Liver (tissue), 3 donors: ENCODE data around the gene STK39.

ENCODE experiments used
- ATF3 ChIP-seq: IDR thresholded peaks from 2 replicates; pipeline ENCODE4 v1.6.1; 2016; ENCODE audit warnings: antibody characterized with exemption
- CTCF ChIP-seq: fragments of 150-350 bp; IDR thresholded peaks from 2 replicates; pipeline ENCODE4 v1.5.1; 2017; ENCODE audit warnings: improper control_type of control experiment, low read depth, low read length; ENCODE audit not compliant: missing input control
- EGR1 ChIP-seq, 2 donors: IDR thresholded peaks; 2 replicates each; pipeline ENCODE4 v1.6.1; 2016 to 2018; ENCODE audit warnings: antibody characterized with exemption in 2 of 2, low read depth in 2 of 2
- GABPA ChIP-seq, 2 donors: IDR thresholded peaks in 1 of 2; conservative IDR thresholded peaks in 1 of 2; 2 replicates each; pipeline ENCODE4 v1.6.1; 2016; ENCODE audit warnings: antibody characterized with exemption in 2 of 2, mild to moderate bottlenecking in 1 of 2, moderate library complexity in 1 of 2
- JUND ChIP-seq, 2 donors: IDR thresholded peaks; 2 replicates each; pipeline ENCODE4 v1.6.1; 2016; ENCODE audit warnings: antibody characterized with exemption in 2 of 2
- MAX ChIP-seq: IDR thresholded peaks from 2 replicates; pipeline ENCODE4 v1.6.1; 2016; ENCODE audit warnings: antibody characterized with exemption
- RAD21 ChIP-seq, 2 donors: IDR thresholded peaks; 2 replicates each; pipeline ENCODE4 v1.6.1; 2016; ENCODE audit warnings: antibody characterized with exemption in 2 of 2, mild to moderate bottlenecking in 2 of 2
- REST ChIP-seq: IDR thresholded peaks from 2 replicates; pipeline ENCODE4 v1.6.1; 2016; ENCODE audit warnings: antibody characterized with exemption, mild to moderate bottlenecking
- RXRA ChIP-seq, 2 donors: IDR thresholded peaks; 2 replicates each; pipeline ENCODE4 v1.6.1; 2017 to 2018; ENCODE audit warnings: antibody characterized with exemption in 2 of 2, mild to moderate bottlenecking in 1 of 2
- SP1 ChIP-seq: IDR thresholded peaks from 2 replicates; pipeline ENCODE4 v1.6.1; 2018; ENCODE audit warnings: antibody characterized with exemption, mild to moderate bottlenecking
- TAF1 ChIP-seq: conservative IDR thresholded peaks from 2 replicates; pipeline ENCODE4 v1.6.1; 2016; ENCODE audit warnings: antibody characterized with exemption, mild to moderate bottlenecking
- YY1 ChIP-seq: IDR thresholded peaks from 2 replicates; pipeline ENCODE4 v1.6.1; 2016; ENCODE audit warnings: antibody characterized with exemption, mild to moderate bottlenecking
- ZBTB33 ChIP-seq: IDR thresholded peaks from 2 replicates; pipeline ENCODE4 v1.6.1; 2016; ENCODE audit warnings: antibody characterized with exemption
- donor health status: healthy.
- donor health status: healthy.

GRCh38 chr2:168212167-168212566 is 35.2 kb downstream of the STK39 start:
- TF ChIP-seq JUND (IDR thresholded peaks at IDR 0.05) = no peak
- no peak for TF ChIP-seq CTCF
- no peak for TF ChIP-seq RAD21 (IDR thresholded peaks at IDR 0.05)
- no peak for TF ChIP-seq RXRA (IDR thresholded peaks at IDR 0.05)
- TF ChIP-seq ATF3 = no peak
- TF ChIP-seq TAF1 = no peak
- no peak for TF ChIP-seq ZBTB33
- no peak for TF ChIP-seq YY1
- no peak for TF ChIP-seq MAX
- TF ChIP-seq SP1 = no peak
- TF ChIP-seq REST = no peak
- no peak for TF ChIP-seq EGR1 (IDR thresholded peaks at IDR 0.05; ENCODE audit: low read depth in 2 of 2)
- no peak for TF ChIP-seq GABPA (IDR thresholded peaks at IDR 0.05 in 1 of 2, conservative IDR thresholded peaks at IDR 0.05 in 1 of 2)
